Panc1 (cell line): ENCODE data around the gene TNS2. TPM values are rescaled to one million over a fixed set of nuclear protein-coding genes. Genes with fewer than 3 reads are reported as not detected.

Source experiments
- ATAC-seq: fragments of 200-7000 bp; cut with Tn5 transposase; 2 replicates; pipeline ENCODE4 v1.9.1; 2020; ENCODE audit warnings: mild to moderate bottlenecking, moderate library complexity
- BruUV-seq: library from RNA; stranded (reverse); fragments of 400-500 nt; replicated peaks from 2 replicates; lab custom pipeline; 2021; lab: Mats Ljungman, UMichigan
- CTCF ChIA-PET: fragments of 300-600 bp; sonication (Branson Sonifier 250); formaldehyde crosslinking; loops from one replicate; lab custom pipeline; 2022; ENCODE audit warnings: antibody characterized with exemption; lab: Charles Lee
- POLR2A ChIA-PET: fragments of 300-600 bp; sonication (Branson Sonifier 250); formaldehyde crosslinking; loops from one replicate; lab custom pipeline; 2022; ENCODE audit warnings: antibody characterized with exemption; lab: Charles Lee
- DNase-seq: peaks from one replicate; pipeline ENCODE4 v3.0.0-alpha.2; 2010; ENCODE audit warnings: low read depth, low spot score
- H3K27ac ChIP-seq: 2 replicates; pipeline ENCODE4 v1.5.1; 2011; ENCODE audit warnings: mild to moderate bottlenecking, low read length, inconsistent platforms
- H3K27me3 ChIP-seq: fragments of 200-500 bp; sonication (Bioruptor generic); 2 replicates; pipeline ENCODE4 v1.6.0; 2014; ENCODE audit warnings: low read length, inconsistent platforms; ENCODE audit not compliant: control insufficient read depth, insufficient read depth
- H3K36me3 ChIP-seq: fragments of 200-500 bp; sonication (Bioruptor generic); 2 replicates; pipeline ENCODE4 v1.5.1; 2014; ENCODE audit warnings: inconsistent platforms, mild to moderate bottlenecking, low read length, moderate library complexity; ENCODE audit not compliant: control insufficient read depth, insufficient read depth
- H3K4me1 ChIP-seq: 2 replicates; pipeline ENCODE4 v1.5.1; 2011; ENCODE audit warnings: inconsistent platforms, mild to moderate bottlenecking, low read length, moderate library complexity; ENCODE audit not compliant: control insufficient read depth, insufficient read depth
- H3K4me3 ChIP-seq, 2 experiments: 2 replicates each; pipeline ENCODE4 v1.5.1; 2011 to 2012; ENCODE audit warnings: low read depth in 2 of 2, low read length in 2 of 2, mild to moderate bottlenecking in 2 of 2, inconsistent platforms in 1 of 2, moderate library complexity in 1 of 2
- H3K9me3 ChIP-seq: fragments of 200-500 bp; sonication (Bioruptor generic); 2 replicates; pipeline ENCODE4 v1.5.1; 2014; ENCODE audit warnings: low read depth, mild to moderate bottlenecking, inconsistent platforms, low read length, moderate library complexity; ENCODE audit not compliant: control insufficient read depth, insufficient read depth
- CTCF ChIP-seq: fragments of 450-650 bp; IDR thresholded peaks from 2 replicates; pipeline ENCODE4 v1.5.1; 2017; ENCODE audit warnings: mild to moderate bottlenecking
- POLR2AphosphoS5 ChIP-seq: IDR thresholded peaks from 2 replicates; pipeline ENCODE4 v1.6.1; 2012; ENCODE audit warnings: mild to moderate bottlenecking, low read depth, low read length, moderate library complexity
- SIN3A ChIP-seq: IDR thresholded peaks from 2 replicates; pipeline ENCODE4 v1.6.1; 2012; ENCODE audit warnings: low read depth, mild to moderate bottlenecking, low read length, moderate library complexity, borderline replicate concordance; ENCODE audit not compliant: insufficient read depth
- TCF7L2 ChIP-seq: IDR thresholded peaks from 2 replicates; pipeline ENCODE4 v1.6.1; 2011; ENCODE audit warnings: mild to moderate bottlenecking, low read depth, low read length, inconsistent platforms
- in situ Hi-C: cut with HindIII; loops from 2 replicates; pipeline ENCODE4 v1.10.0; 2016; ENCODE audit warnings: low sequenced_read_pairs, low pct_unique_long_range_greater_than_20kb
- intact Hi-C: fragments of 100-400 bp; cut with micrococcal nuclease; formaldehyde crosslinking; loops from one replicate; pipeline ENCODE4 v1.10.0; 2022; ENCODE audit not compliant: unreplicated experiment
- total RNA-seq: library from RNA; stranded (reverse); gene quantifications from one replicate; pipeline ENCODE4 v1.2.1, GENCODE V29; 2021; ENCODE audit not compliant: unreplicated experiment
- TF ChIP-seq, protein P1 (sequence below), 2 experiments: IDR thresholded peaks; 2 replicates each; pipeline ENCODE4 v1.6.1; 2011 to 2012; ENCODE audit warnings: low read depth in 2 of 2, control low read depth in 1 of 2, low read length in 1 of 2, mild to moderate bottlenecking in 1 of 2, moderate library complexity in 1 of 2; ENCODE audit not compliant: insufficient read depth in 1 of 2

Gene TNS2
- total RNA-seq, 1 experiment from 2014 or later = 48.1 TPM

GRCh38 chr12:53091756-53092155 lies 41.9 kb downstream of the TNS2 start:
- TF ChIP-seq CTCF = no peak
- no TSS peak for BruUV-seq
- ChIA-PET CTCF (no interaction called here), POLR2A (no interaction called here)
- Histone ChIP-seq H3K27me3 (no peaks in the 10 kb centered on the region), H3K27ac (no peak overlapping the region), H3K9me3 (no peaks in the 10 kb centered on the region), H3K4me3 (no peak overlapping the region), H3K36me3 (no peaks in the 10 kb centered on the region), H3K4me1 (no peaks in the 10 kb centered on the region)
- intact Hi-C loops (no loop called here), in situ Hi-C loops (no loop called here)
- ATAC-seq (no peak), DNase-seq (no peak)

DNA sequence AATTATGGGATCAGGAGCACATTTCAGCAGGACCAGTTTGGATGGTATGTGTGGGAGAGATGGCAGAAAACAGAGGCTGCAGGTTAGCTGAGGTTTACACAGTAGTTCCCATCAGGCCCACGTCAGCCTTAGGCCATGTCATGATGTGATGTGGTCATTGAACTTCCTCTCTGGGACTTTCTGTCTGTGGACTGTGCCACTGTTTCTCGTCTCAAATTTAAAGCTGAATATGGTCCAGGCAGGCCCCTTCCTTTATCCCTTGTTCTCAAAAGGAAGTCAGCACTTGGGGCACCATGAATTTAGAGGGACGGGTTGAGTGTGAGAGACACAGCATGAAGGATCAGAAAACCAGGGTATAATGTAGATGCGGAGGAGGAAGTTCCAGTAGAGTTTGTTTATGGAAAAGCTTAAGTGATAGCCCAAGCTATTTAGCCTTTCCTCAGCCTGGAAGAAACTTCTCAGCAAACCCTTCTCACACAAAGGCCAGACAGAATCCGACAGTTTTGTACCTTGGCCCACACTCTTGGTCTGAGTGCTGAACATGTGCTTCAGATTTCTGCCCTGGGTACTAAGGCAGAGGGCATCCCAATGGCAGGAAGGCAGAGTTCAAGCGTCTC lies 44.0 kb downstream of the TNS2 start:
- TF ChIP-seq, protein P1, sequence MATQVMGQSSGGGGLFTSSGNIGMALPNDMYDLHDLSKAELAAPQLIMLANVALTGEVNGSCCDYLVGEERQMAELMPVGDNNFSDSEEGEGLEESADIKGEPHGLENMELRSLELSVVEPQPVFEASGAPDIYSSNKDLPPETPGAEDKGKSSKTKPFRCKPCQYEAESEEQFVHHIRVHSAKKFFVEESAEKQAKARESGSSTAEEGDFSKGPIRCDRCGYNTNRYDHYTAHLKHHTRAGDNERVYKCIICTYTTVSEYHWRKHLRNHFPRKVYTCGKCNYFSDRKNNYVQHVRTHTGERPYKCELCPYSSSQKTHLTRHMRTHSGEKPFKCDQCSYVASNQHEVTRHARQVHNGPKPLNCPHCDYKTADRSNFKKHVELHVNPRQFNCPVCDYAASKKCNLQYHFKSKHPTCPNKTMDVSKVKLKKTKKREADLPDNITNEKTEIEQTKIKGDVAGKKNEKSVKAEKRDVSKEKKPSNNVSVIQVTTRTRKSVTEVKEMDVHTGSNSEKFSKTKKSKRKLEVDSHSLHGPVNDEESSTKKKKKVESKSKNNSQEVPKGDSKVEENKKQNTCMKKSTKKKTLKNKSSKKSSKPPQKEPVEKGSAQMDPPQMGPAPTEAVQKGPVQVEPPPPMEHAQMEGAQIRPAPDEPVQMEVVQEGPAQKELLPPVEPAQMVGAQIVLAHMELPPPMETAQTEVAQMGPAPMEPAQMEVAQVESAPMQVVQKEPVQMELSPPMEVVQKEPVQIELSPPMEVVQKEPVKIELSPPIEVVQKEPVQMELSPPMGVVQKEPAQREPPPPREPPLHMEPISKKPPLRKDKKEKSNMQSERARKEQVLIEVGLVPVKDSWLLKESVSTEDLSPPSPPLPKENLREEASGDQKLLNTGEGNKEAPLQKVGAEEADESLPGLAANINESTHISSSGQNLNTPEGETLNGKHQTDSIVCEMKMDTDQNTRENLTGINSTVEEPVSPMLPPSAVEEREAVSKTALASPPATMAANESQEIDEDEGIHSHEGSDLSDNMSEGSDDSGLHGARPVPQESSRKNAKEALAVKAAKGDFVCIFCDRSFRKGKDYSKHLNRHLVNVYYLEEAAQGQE (IDR thresholded peaks at IDR 0.05; ENCODE audit: insufficient read depth in 1 of 2, low read depth in 2 of 2, low read length in 1 of 2) = no peak
- TF ChIP-seq SIN3A (no peak), POLR2AphosphoS5 (no peak), TCF7L2 (no peak), CTCF (no peak)
- Histone ChIP-seq H3K27me3 (no peaks in the 10 kb centered on the region), H3K4me1 (peaks cover 12% of the 10 kb centered on the region), H3K36me3 (no peaks in the 10 kb centered on the region), H3K4me3 (no peak overlapping the region), H3K9me3 (no peaks in the 10 kb centered on the region), H3K27ac (no peak overlapping the region)
- no TSS peak for BruUV-seq
- DNase-seq (no peak), ATAC-seq (no peak)
- in situ Hi-C loops = no loop called here
- ChIA-PET POLR2A (no interaction called here), CTCF (interaction anchor here (0.7 kb wide), 1 partner anchor 1490 kb away, joined by 9 read pairs; no protein-coding TSS in a partner anchor)
- intact Hi-C loops = no loop called here
